Stimulated activated naive CD4-positive, alpha-beta T cell treated with Interleukin-2 at 50 U/mL for 16 hours (primary cell): ENCODE measurements around the gene VARS1.
"Not testable (repeated sequence)": the region's sequence is repeated elsewhere in the genome, so short reads cannot be mapped to it uniquely, and the experiment has no call there.

Source experiments
- DNase-seq: peaks from one replicate; lab custom pipeline; 2025; lab: John Stamatoyannopoulos, UW

Gene VARS1

GRCh38 chr6:31822036-31822821, 26.7 kb upstream of the VARS1 start:
- DNase-seq = peak; percentile 69

- peak; percentile 69 for DNase-seq
These were observed 25.9 kb upstream of the VARS1 start for GRCh38 chr6:31821301-31822035.

GRCh38 chr6:31820399-31820798, 24.8 kb upstream of the VARS1 start:
- not testable (repeated sequence) for DNase-seq

GRCh38 chr6:31819871-31820299, 24.3 kb upstream of the VARS1 start:
- no peak for DNase-seq

- not testable (repeated sequence) for DNase-seq
These were observed 22.5 kb upstream of the VARS1 start for GRCh38 chr6:31817929-31818511.

GRCh38 chr6:31817133-31817928, 21.8 kb upstream of the VARS1 start:
- DNase-seq = not testable (repeated sequence)

- peak; percentile 66 for DNase-seq
These were observed 19.7 kb upstream of the VARS1 start, which contains the start of the genes HSPA1A and HSPA1L for GRCh38 chr6:31815025-31815838. TSS of gene HSPA1A (plus strand) at chr6:31815543. CDS start at chr6:31815757, 214 bp downstream. TSS of gene HSPA1L (minus strand) at chr6:31815283. CDS start at chr6:31811972, 3,311 bp downstream.

- peak; percentile 67 for DNase-seq
These were observed 19.1 kb upstream of the VARS1 start for GRCh38 chr6:31814677-31815024.

- DNase-seq = no peak
These were observed 17.9 kb upstream of the VARS1 start for GRCh38 chr6:31813465-31813849.

GRCh38 chr6:31811645-31812044, 16.1 kb upstream of the VARS1 start:
- DNase-seq = no peak

GRCh38 chr6:31808599-31808998, 13.0 kb upstream of the VARS1 start:
- not testable (repeated sequence) for DNase-seq

- DNase-seq = peak; percentile 96
These were observed 11.1 kb upstream of the VARS1 start, which contains the start of gene LSM2 for GRCh38 chr6:31806470-31807272. TSS of gene LSM2 (minus strand) at chr6:31806966. CDS start at chr6:31806757, 209 bp downstream.

- DNase-seq = no peak
These were observed 10.5 kb upstream of the VARS1 start for GRCh38 chr6:31805939-31806469.

GRCh38 chr6:31801031-31801927, 5.7 kb upstream of the VARS1 start:
- DNase-seq = not testable (repeated sequence)

- no peak for DNase-seq
These were observed 4.2 kb upstream of the VARS1 start for GRCh38 chr6:31799781-31800180.

GRCh38 chr6:31797588-31797987, 2.0 kb upstream of the VARS1 start:
- DNase-seq = no peak

GRCh38 chr6:31796993-31797385, 1.4 kb upstream of the VARS1 start:
- no peak for DNase-seq

- no peak for DNase-seq
These were observed 511 bp downstream of the VARS1 start for GRCh38 chr6:31794866-31795615.
